Prostate gland (tissue), 2 donors: ENCODE measurements around the gene CSTF2.

Experiments used
- POLR2A ChIP-seq: fragments of 450-650 bp; IDR thresholded peaks from one replicate; pipeline ENCODE4 v1.6.1; 2016; ENCODE audit warnings: antibody characterized with exemption, mild to moderate bottlenecking
- POLR2AphosphoS5 ChIP-seq: sonication (generic); formaldehyde crosslinking; IDR thresholded peaks from one replicate; pipeline ENCODE4 v1.6.1; 2017; ENCODE audit warnings: antibody characterized with exemption
- TF ChIP-seq, protein P1 (sequence below), 4 experiments: fragments of 200-600 bp in 2 of 4; fragments of 450-650 bp in 2 of 4; sonication (generic) in 2 of 4; IDR thresholded peaks; 1 replicate in 3 of 4; 2 replicates in 1 of 4; pipeline ENCODE4 v1.5.1; 2016 to 2019; ENCODE audit warnings: antibody characterized with exemption in 4 of 4, mild to moderate bottlenecking in 2 of 4, moderate library complexity in 2 of 4

DNA sequence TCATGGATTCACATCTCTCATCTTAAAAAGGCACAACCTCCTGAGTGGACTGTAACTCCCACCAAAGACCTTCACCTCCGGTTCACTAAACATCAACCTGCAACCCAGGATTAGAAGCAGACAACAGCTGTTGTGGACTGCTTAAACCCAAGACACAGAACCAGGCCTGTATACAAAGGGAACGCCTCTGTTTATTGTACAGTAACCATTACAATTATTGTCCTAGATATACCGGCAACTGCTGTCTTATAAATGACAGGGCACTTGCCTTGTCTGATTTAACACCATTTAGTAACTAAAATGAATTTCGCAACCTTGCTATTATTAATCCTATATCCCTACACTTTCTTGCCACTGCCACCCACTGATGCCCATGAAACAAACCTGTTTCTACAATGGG is 22.8 kb upstream of the CSTF2 start:
- TF ChIP-seq POLR2A (no peak), POLR2AphosphoS5 (no peak)
- TF ChIP-seq, protein P1, sequence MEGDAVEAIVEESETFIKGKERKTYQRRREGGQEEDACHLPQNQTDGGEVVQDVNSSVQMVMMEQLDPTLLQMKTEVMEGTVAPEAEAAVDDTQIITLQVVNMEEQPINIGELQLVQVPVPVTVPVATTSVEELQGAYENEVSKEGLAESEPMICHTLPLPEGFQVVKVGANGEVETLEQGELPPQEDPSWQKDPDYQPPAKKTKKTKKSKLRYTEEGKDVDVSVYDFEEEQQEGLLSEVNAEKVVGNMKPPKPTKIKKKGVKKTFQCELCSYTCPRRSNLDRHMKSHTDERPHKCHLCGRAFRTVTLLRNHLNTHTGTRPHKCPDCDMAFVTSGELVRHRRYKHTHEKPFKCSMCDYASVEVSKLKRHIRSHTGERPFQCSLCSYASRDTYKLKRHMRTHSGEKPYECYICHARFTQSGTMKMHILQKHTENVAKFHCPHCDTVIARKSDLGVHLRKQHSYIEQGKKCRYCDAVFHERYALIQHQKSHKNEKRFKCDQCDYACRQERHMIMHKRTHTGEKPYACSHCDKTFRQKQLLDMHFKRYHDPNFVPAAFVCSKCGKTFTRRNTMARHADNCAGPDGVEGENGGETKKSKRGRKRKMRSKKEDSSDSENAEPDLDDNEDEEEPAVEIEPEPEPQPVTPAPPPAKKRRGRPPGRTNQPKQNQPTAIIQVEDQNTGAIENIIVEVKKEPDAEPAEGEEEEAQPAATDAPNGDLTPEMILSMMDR (IDR thresholded peaks at IDR 0.05) = no peak
